ENCODE results near the gene ANKRD44.

DNA sequence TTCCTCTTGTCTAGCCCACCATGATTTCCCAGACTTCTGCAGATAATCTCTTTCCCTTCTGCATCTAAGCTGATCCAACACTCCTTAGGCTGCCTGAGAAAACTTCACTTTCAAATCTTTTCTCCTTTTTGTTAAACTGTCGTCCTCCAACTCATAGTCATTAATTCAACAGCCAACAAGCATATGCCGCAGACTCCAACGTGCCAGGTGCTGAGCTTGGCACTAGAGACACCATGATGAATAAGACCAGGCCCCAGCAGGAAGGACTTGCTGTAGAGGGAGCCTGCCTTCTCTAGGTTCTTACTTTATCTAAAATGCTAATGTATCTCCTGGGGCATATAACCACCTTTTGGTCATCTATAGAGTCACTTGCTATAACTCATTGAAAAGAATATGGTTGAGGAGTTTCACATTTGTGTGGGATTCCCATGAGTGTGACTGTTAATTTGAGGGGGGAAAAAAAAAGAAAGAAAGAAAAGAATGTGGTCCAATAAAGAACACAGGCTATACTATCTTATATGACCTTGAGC, 51.0 kb downstream of the ANKRD44 start:
- no peak for TF ChIP-seq GATA2 (IDR thresholded peaks at IDR 0.05; ENCODE audit: low read depth, low read length)
- no peak for TF ChIP-seq GATA3 (IDR thresholded peaks at IDR 0.05; ENCODE audit: low read depth, low read length)
